ENCODE data around the gene PCBP3. TPM values are rescaled to one million over a fixed set of nuclear protein-coding genes. Genes with fewer than 3 reads are reported as not detected.

The PCBP3 gene
- total and polyA plus RNA-seq, 4 donors, result 0.36 to 1.6 (median 0.42) TPM

DNA sequence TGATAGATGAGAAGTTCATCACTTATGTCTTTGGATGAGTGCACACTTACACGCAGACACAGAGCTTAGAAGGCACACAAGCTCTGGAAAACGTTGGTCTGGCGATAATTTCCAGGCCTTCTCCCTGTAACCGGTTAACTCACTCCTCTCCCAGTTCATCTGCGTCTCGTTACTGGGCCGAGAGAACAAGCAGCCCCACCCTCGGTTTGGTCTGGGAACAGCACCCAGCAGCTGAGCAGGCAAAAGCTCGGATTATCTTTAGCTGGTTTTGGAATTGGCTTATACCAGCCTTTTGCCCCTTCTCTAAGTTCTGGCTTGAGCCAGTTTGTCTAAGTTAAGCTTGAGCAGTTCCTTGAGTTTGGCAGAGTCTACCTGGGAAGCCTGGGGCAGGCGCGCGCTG is 310.7 kb downstream of the PCBP3 start:
- no peaks in the 10 kb centered on the region for H3K36me3 ChIP-seq (ENCODE audit: control insufficient read depth in 4 of 4, insufficient read depth in 3 of 4, low read depth in 1 of 4, low read length in 3 of 4)
- peaks cover 0 to 3% (median 2%) of the 10 kb centered on the region in 4 donors for H3K27me3 ChIP-seq (ENCODE audit: control insufficient read depth in 4 of 4, insufficient read depth in 4 of 4, low read length in 3 of 4)
- WGBS, result 58% methylated on average over 12 of the region's 12 CpGs
- no peaks in the 10 kb centered on the region for H3K9me3 ChIP-seq (ENCODE audit: control insufficient read depth in 4 of 4, low read length in 3 of 4)
- no peak for TF ChIP-seq GABPA (IDR thresholded peaks at IDR 0.05 in 1 of 2, conservative IDR thresholded peaks at IDR 0.05 in 1 of 2)
- TF ChIP-seq RAD21 (IDR thresholded peaks at IDR 0.05), result no peak
- TF ChIP-seq FOXA1 (IDR thresholded peaks at IDR 0.05), result no peak
- TF ChIP-seq FOXA2 (IDR thresholded peaks at IDR 0.05), result no peak
- no peak for TF ChIP-seq TAF1 (conservative IDR thresholded peaks at IDR 0.05)
- TF ChIP-seq, protein P1, sequence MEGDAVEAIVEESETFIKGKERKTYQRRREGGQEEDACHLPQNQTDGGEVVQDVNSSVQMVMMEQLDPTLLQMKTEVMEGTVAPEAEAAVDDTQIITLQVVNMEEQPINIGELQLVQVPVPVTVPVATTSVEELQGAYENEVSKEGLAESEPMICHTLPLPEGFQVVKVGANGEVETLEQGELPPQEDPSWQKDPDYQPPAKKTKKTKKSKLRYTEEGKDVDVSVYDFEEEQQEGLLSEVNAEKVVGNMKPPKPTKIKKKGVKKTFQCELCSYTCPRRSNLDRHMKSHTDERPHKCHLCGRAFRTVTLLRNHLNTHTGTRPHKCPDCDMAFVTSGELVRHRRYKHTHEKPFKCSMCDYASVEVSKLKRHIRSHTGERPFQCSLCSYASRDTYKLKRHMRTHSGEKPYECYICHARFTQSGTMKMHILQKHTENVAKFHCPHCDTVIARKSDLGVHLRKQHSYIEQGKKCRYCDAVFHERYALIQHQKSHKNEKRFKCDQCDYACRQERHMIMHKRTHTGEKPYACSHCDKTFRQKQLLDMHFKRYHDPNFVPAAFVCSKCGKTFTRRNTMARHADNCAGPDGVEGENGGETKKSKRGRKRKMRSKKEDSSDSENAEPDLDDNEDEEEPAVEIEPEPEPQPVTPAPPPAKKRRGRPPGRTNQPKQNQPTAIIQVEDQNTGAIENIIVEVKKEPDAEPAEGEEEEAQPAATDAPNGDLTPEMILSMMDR (IDR thresholded peaks at IDR 0.05; ENCODE audit: low read depth, low read length, missing input control), result no peak
- TF ChIP-seq HNF4G (IDR thresholded peaks at IDR 0.05), result no peak
- TF ChIP-seq, protein P2, sequence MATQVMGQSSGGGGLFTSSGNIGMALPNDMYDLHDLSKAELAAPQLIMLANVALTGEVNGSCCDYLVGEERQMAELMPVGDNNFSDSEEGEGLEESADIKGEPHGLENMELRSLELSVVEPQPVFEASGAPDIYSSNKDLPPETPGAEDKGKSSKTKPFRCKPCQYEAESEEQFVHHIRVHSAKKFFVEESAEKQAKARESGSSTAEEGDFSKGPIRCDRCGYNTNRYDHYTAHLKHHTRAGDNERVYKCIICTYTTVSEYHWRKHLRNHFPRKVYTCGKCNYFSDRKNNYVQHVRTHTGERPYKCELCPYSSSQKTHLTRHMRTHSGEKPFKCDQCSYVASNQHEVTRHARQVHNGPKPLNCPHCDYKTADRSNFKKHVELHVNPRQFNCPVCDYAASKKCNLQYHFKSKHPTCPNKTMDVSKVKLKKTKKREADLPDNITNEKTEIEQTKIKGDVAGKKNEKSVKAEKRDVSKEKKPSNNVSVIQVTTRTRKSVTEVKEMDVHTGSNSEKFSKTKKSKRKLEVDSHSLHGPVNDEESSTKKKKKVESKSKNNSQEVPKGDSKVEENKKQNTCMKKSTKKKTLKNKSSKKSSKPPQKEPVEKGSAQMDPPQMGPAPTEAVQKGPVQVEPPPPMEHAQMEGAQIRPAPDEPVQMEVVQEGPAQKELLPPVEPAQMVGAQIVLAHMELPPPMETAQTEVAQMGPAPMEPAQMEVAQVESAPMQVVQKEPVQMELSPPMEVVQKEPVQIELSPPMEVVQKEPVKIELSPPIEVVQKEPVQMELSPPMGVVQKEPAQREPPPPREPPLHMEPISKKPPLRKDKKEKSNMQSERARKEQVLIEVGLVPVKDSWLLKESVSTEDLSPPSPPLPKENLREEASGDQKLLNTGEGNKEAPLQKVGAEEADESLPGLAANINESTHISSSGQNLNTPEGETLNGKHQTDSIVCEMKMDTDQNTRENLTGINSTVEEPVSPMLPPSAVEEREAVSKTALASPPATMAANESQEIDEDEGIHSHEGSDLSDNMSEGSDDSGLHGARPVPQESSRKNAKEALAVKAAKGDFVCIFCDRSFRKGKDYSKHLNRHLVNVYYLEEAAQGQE (IDR thresholded peaks at IDR 0.05), result no peak
- TF ChIP-seq, protein P3, sequence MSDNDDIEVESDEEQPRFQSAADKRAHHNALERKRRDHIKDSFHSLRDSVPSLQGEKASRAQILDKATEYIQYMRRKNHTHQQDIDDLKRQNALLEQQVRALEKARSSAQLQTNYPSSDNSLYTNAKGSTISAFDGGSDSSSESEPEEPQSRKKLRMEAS (IDR thresholded peaks at IDR 0.05), result no peak
- TF ChIP-seq, protein P4, sequence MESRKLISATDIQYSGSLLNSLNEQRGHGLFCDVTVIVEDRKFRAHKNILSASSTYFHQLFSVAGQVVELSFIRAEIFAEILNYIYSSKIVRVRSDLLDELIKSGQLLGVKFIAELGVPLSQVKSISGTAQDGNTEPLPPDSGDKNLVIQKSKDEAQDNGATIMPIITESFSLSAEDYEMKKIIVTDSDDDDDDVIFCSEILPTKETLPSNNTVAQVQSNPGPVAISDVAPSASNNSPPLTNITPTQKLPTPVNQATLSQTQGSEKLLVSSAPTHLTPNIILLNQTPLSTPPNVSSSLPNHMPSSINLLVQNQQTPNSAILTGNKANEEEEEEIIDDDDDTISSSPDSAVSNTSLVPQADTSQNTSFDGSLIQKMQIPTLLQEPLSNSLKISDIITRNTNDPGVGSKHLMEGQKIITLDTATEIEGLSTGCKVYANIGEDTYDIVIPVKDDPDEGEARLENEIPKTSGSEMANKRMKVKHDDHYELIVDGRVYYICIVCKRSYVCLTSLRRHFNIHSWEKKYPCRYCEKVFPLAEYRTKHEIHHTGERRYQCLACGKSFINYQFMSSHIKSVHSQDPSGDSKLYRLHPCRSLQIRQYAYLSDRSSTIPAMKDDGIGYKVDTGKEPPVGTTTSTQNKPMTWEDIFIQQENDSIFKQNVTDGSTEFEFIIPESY (IDR thresholded peaks at IDR 0.05), result no peak
- no peak for TF ChIP-seq YY1 (IDR thresholded peaks at IDR 0.05)
- no peak for TF ChIP-seq EGR1 (IDR thresholded peaks at IDR 0.05; ENCODE audit: low read depth in 2 of 2)
- TF ChIP-seq JUND (IDR thresholded peaks at IDR 0.05), result no peak
- TF ChIP-seq SP1 (IDR thresholded peaks at IDR 0.05), result no peak
- no peak overlapping the region for H3K27ac ChIP-seq (ENCODE audit: low read depth in 1 of 2, low read length in 2 of 2)
- no peak for DNase-seq (ENCODE audit: low spot score)
- H3K4me3 ChIP-seq (ENCODE audit: low read depth in 1 of 3, low read length in 3 of 3), result no peak overlapping the region
- no peak overlapping the region for H3K9ac ChIP-seq (ENCODE audit: low read depth in 1 of 2, low read length in 2 of 2)
- no peaks in the 10 kb centered on the region for H3K4me1 ChIP-seq (ENCODE audit: control insufficient read depth in 4 of 4, insufficient read depth in 4 of 4, low read length in 3 of 4)

DNA sequence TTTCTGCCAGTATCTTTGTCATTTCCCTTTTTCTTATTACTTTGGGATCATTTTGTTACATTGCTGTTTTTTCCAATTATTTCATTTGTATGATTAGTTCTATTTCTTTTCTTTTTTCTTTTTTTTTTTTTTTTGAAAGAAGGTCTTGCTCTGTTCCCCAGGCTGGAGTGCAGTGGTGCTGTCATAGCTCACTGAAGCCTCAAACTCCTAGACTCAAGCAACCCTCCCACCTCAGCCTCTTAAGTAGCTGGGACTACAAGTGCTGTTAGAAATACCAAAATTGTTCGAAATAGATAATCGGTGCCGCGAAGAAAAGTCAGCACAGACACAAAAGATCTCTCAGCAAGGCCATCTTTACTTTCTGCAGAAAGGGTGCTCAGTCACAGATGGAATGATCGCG is 311.4 kb downstream of the PCBP3 start:
- H3K36me3 ChIP-seq (ENCODE audit: control insufficient read depth in 4 of 4, insufficient read depth in 3 of 4, low read depth in 1 of 4, low read length in 3 of 4), result no peaks in the 10 kb centered on the region
- H3K27ac ChIP-seq (ENCODE audit: low read depth in 1 of 2, low read length in 2 of 2), result no peak overlapping the region
- no peak overlapping the region for H3K4me3 ChIP-seq (ENCODE audit: low read depth in 1 of 3, low read length in 3 of 3)
- H3K9ac ChIP-seq (ENCODE audit: low read depth in 1 of 2, low read length in 2 of 2), result no peak overlapping the region
- no peak for DNase-seq (ENCODE audit: low spot score)
- peaks cover 0 to 3% (median 2%) of the 10 kb centered on the region in 4 donors for H3K27me3 ChIP-seq (ENCODE audit: control insufficient read depth in 4 of 4, insufficient read depth in 4 of 4, low read length in 3 of 4)
- no peaks in the 10 kb centered on the region for H3K4me1 ChIP-seq (ENCODE audit: control insufficient read depth in 4 of 4, insufficient read depth in 4 of 4, low read length in 3 of 4)
- 93% methylated on average over 6 of the region's 6 CpGs for WGBS
- H3K9me3 ChIP-seq (ENCODE audit: control insufficient read depth in 4 of 4, low read length in 3 of 4), result no peaks in the 10 kb centered on the region
- no peak for TF ChIP-seq JUND (IDR thresholded peaks at IDR 0.05)
- TF ChIP-seq YY1 (IDR thresholded peaks at IDR 0.05), result no peak
- TF ChIP-seq, protein P5, sequence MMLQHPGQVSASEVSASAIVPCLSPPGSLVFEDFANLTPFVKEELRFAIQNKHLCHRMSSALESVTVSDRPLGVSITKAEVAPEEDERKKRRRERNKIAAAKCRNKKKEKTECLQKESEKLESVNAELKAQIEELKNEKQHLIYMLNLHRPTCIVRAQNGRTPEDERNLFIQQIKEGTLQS (IDR thresholded peaks at IDR 0.05), result no peak
- TF ChIP-seq, protein P3 (IDR thresholded peaks at IDR 0.05), result no peak
- TF ChIP-seq SP1 (IDR thresholded peaks at IDR 0.05), result no peak
- TF ChIP-seq, protein P2 (IDR thresholded peaks at IDR 0.05), result no peak
- TF ChIP-seq RXRA (IDR thresholded peaks at IDR 0.05), result no peak
- TF ChIP-seq RAD21 (IDR thresholded peaks at IDR 0.05), result no peak
- TF ChIP-seq HNF4A (conservative IDR thresholded peaks at IDR 0.05), result no peak
- TF ChIP-seq EGR1 (IDR thresholded peaks at IDR 0.05; ENCODE audit: low read depth in 2 of 2), result no peak
- TF ChIP-seq, protein P1 (IDR thresholded peaks at IDR 0.05; ENCODE audit: low read depth, low read length, missing input control), result no peak
